ENCODE data around the gene KRTAP12-3. TPM values are rescaled to one million over a fixed set of nuclear protein-coding genes. Genes with fewer than 3 reads are reported as not detected.

The KRTAP12-3 gene
- total RNA-seq, 2 donors from 2014 or later = not detected

DNA sequence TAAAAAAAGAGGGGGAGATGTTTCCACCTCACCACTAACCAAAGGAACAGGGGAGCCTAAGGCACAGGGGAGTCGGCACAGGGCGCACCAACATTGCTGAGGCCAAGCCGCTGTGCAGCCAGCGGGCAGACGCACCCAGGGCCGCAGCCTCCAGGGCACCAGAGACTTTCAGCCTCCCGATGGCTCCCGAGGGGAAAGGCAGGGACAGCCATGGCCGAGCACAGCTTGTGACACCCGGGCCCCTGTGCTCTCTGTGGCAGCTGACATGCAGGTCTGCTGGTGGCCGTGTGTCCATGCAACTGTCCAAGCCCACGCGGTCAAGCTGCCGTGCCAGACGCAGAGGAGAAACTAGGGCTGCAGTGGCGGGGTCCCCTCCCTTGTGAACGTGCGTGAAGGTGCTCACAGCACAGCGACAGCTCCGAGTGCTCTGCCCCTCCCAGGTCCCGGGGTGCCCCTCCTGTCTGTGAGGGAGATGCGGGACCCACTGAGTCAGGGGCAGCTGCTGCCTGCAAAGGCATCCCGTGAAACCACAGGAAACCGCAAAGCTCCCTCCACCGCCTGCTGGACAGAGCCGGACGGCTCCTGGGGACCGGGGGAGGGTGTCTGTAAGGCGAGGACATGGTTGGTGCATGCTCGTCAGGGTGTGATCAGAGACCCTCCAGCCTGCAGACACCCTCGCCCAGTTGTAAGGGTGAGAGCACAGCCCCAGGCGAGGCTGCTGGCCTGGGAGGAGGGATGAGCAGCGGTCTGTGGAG, 9.0 kb upstream of the KRTAP12-3 start:
- TF ChIP-seq, protein P1, sequence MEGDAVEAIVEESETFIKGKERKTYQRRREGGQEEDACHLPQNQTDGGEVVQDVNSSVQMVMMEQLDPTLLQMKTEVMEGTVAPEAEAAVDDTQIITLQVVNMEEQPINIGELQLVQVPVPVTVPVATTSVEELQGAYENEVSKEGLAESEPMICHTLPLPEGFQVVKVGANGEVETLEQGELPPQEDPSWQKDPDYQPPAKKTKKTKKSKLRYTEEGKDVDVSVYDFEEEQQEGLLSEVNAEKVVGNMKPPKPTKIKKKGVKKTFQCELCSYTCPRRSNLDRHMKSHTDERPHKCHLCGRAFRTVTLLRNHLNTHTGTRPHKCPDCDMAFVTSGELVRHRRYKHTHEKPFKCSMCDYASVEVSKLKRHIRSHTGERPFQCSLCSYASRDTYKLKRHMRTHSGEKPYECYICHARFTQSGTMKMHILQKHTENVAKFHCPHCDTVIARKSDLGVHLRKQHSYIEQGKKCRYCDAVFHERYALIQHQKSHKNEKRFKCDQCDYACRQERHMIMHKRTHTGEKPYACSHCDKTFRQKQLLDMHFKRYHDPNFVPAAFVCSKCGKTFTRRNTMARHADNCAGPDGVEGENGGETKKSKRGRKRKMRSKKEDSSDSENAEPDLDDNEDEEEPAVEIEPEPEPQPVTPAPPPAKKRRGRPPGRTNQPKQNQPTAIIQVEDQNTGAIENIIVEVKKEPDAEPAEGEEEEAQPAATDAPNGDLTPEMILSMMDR (IDR thresholded peaks at IDR 0.05) = no peak
- no peak for DNase-seq
- Histone ChIP-seq H3K36me3 (no peaks in the 10 kb centered on the region), H3K9ac (ENCODE audit: low read depth in 2 of 2, low read length in 2 of 2) (no peak overlapping the region), H3K27ac (no peak overlapping the region), H3K4me1 (no peaks in the 10 kb centered on the region), H3K4me3 (no peak overlapping the region), H3K27me3 (no peaks in the 10 kb centered on the region), H3K9me3 (no peaks in the 10 kb centered on the region)
- intact Hi-C loops (cut with DNase I) = no loop called here

DNA sequence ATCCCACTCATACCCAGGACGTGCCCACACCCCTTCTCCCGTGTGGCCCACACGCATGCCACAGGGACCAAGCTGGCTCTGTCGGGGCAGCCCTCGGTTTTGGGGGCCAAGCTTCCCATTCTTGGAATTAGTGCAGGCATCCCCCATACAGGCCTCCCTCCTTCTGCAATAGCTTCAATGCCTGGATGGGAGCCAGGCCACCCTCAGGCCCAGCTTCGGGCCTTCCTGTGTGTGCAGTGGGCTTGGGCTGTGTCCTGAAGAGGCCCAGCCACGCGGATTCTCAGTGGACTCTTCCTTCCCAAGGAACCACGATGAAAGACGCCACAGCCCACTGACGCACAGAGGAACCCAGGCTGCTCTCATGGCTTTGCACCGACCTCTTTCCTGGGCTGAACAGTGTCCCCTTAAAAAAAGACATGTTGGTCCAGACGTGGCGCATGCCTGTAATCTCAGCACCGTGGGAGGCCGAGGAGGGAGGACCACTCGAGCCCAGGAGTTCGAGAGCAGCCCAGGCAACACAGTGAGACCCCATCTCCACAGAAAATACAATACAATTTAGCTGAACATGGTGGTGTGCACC, 8.1 kb upstream of the KRTAP12-3 start:
- Histone ChIP-seq H3K4me3 (no peak overlapping the region), H3K9me3 (no peaks in the 10 kb centered on the region), H3K27ac (no peak overlapping the region), H3K36me3 (no peaks in the 10 kb centered on the region), H3K4me1 (no peaks in the 10 kb centered on the region), H3K9ac (ENCODE audit: low read depth in 2 of 2, low read length in 2 of 2) (no peak overlapping the region), H3K27me3 (no peaks in the 10 kb centered on the region)
- TF ChIP-seq, protein P1 (IDR thresholded peaks at IDR 0.05) = no peak
- intact Hi-C loops (cut with DNase I) = no loop called here
- DNase-seq = no peak

DNA sequence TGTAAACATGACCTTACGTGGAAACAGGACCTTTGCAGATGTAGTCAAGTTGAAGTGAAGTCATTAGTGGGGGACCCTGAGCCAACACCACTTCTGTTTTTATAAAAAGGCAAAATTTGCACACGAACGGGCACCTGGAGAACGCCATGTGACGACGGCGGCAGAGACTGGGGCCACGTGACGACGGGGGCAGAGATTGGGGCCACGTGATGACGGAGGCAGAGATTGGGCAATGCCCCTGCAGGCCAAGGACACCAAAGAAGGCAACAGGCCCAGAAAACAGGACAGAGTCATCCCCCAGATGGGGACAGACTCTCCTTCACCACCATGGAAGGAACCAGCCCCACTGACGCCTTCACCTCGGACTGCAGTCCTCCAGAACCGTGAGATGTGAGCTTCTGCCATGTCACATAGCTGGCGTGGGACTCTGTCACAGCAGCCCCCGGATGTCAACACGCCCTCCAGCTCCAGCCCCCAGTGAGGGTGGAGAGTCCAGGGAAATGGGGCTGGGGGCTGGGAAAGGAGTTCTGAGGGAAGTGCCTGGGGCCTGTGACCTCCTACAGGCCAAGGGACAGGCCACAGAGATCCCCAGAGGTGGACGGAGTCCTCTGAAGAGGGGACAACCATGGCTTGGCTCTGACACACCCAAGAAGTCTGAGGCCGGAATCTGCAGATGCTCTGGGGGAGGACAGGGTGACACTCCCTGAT, 7.3 kb upstream of the KRTAP12-3 start:
- H3K36me3 ChIP-seq = no peaks in the 10 kb centered on the region
- no peak overlapping the region for H3K27ac ChIP-seq
- H3K9me3 ChIP-seq = no peaks in the 10 kb centered on the region
- no peaks in the 10 kb centered on the region for H3K4me1 ChIP-seq
- H3K27me3 ChIP-seq = no peaks in the 10 kb centered on the region
- TF ChIP-seq, protein P1 (IDR thresholded peaks at IDR 0.05) = no peak
- no peak overlapping the region for H3K4me3 ChIP-seq
- intact Hi-C loops (cut with DNase I) = no loop called here
- no peak overlapping the region for H3K9ac ChIP-seq (ENCODE audit: low read depth in 2 of 2, low read length in 2 of 2)
- no peak for DNase-seq

DNA sequence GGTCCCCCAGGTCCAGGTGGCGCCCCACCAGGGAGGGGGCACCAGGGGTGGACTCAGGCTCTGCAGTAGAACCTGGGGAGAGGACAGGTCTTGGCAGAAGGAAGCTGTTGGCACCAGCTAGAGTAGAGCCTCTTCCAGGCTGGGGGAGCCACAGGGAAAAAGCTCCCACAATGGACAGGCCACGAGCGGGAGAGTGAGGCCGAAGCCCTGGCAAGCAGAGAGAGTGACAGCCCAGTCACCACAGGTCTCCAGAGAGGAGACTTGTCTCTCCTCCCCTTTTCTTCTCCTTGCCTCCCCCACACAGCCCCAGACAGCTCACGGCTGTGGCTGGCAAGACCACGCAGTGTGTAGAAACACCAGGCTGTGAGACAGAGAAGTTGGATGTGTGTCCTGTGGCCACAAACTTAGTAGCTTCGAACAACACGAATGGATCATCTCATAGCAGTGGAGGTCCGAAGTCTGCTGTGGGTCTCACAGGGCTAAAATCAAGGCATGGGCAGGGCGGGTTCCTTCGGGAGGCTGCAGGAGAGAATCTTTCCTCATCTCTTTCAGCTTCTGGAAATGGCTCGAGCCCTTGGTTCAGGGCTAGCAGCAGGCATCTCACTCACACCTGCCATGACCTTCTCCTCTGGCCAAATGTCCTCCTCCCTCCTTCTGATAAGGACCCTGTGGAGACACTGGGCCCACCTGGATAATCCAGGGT, 6.6 kb upstream of the KRTAP12-3 start:
- TF ChIP-seq, protein P1 (IDR thresholded peaks at IDR 0.05) = no peak
- intact Hi-C loops (cut with DNase I) = no loop called here
- Histone ChIP-seq H3K4me3 (no peak overlapping the region), H3K4me1 (no peaks in the 10 kb centered on the region), H3K27me3 (no peaks in the 10 kb centered on the region), H3K36me3 (no peaks in the 10 kb centered on the region), H3K9me3 (no peaks in the 10 kb centered on the region), H3K9ac (ENCODE audit: low read depth in 2 of 2, low read length in 2 of 2) (no peak overlapping the region), H3K27ac (no peak overlapping the region)
- DNase-seq = no peak

DNA sequence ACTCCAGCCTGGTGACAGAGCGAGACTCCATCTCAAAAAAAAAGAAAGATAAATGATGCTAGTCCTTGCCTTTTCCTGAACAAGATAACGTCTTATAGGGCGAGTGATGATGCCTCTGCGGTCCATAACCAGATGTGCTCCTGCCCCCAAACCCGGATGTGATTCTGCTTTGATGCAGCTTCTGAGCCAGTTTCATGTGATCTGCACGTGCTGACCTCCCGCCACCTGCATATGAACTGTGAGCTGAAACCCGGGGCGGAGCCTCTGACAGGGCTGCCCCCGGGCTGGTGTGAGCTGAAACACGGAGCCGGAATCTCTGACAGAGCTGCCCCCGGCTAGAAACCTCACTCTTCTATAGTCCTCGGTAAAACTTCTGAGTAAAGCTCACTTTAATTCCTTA, 4.6 kb upstream of the KRTAP12-3 start:
- TF ChIP-seq, protein P1 (IDR thresholded peaks at IDR 0.05) = no peak
- intact Hi-C loops (cut with DNase I) = no loop called here
- Histone ChIP-seq H3K27ac (no peak overlapping the region), H3K4me1 (no peaks in the 10 kb centered on the region), H3K27me3 (no peaks in the 10 kb centered on the region), H3K9me3 (no peaks in the 10 kb centered on the region), H3K9ac (ENCODE audit: low read depth in 2 of 2, low read length in 2 of 2) (no peak overlapping the region), H3K36me3 (no peaks in the 10 kb centered on the region), H3K4me3 (no peak overlapping the region)
- DNase-seq = no peak
